ENCODE results near the gene VCL.

DNA sequence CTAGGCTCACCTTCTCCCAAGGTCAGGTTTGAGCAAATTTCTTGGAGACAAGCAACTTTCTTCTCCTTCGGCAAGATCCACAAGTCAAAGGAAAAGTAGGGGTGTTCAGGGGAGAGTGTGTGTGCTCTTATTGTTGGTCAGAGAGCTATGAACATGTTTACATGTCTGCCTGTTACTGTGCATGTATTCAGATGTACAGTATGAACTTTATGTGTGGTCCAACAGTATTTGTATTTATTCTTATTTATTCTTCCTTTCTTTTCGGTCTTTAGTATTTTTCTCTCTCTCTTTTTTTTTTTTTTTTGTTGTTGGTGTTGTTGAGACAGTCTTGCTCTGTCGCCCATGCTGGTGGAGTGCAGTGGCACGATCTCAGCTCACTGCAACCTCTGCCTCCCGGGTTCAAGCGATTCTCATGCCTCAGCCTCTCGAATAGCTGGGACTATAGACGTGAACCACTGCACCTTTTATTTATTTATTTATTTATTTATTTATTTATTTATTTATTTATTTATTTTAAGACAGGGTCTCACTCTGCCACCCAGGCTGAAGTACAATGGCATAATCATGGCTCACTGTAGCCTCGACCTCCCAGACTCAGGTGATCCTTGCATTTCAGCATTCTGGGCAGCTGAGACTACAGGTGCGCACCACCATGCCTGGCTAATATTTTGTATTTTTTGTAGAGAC lies 48.8 kb upstream of the VCL start:
- no peak for TF ChIP-seq EZH2 (IDR thresholded peaks at IDR 0.05; ENCODE audit: borderline replicate concordance, low read length)
- TF ChIP-seq CTCF (conservative IDR thresholded peaks at IDR 0.05 in 1 of 2, IDR thresholded peaks at IDR 0.05 in 1 of 2; ENCODE audit: extremely low read depth in 1 of 2, insufficient read depth in 1 of 2, low read depth in 1 of 2, low read length in 2 of 2) = no peak
